ENCODE data around the gene ZMYM5.
"Not testable (repeated sequence)": the region's sequence is repeated elsewhere in the genome, so short reads cannot be mapped to it uniquely, and the experiment has no call there.

Gene ZMYM5

DNA sequence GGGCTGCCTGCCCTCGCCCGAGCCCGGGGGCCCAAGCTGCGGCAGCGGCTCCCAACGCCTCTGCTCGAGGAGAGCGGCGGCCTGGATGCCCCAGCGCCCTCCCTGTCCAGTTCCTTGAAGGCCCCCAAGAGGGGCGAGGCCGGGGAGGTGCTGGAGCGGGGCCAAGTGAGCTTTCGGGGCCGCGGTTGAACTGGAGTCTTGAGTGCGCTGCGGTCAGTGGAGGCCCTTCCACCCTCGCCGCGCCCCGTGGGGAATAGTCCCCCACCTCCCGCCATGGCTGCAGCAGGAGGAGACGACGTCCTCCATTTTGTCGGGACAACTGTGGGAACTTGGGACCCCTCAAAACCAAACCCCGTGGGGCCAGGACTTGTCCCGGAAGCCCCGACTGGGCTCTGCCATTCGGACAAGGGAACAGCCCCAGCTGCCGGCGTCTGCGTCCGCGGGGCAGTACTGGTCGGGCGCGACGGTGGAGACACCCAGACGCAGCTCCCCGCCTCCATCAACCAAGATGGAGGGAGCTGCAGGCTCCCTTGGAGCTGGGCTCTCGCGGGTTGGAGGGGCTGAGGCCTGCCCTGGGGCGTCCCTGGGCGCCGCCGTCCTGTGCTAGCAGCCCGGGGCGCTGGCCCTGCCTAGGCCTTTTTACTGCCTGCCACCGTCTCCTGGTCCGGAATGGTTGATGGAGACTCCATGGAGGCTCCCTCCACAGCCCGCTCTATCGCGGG lies 736 bp upstream of the ZMYM5 start:
- H3K9ac ChIP-seq (ENCODE audit: low read depth in 1 of 2, low read length in 2 of 2): peak overlapping the region; percentile 67 to 77
- H3K4me1 ChIP-seq (ENCODE audit: control insufficient read depth in 1 of 2, insufficient read depth in 2 of 2, low read length in 2 of 2): peaks cover 19 to 24% of the 10 kb centered on the region in 2 donors
- no peaks in the 10 kb centered on the region for H3K27me3 ChIP-seq (ENCODE audit: control insufficient read depth in 1 of 2, insufficient read depth in 2 of 2, low read length in 2 of 2)
- no peaks in the 10 kb centered on the region for H3K36me3 ChIP-seq (ENCODE audit: control insufficient read depth in 1 of 2, insufficient read depth in 2 of 2, low read length in 2 of 2)
- no peaks in the 10 kb centered on the region for H3K9me3 ChIP-seq (ENCODE audit: control insufficient read depth in 1 of 2, low read length in 2 of 2)
- peak overlapping the region; percentile 98 for H3K27ac ChIP-seq (ENCODE audit: low read depth, low read length)
- H3K4me3 ChIP-seq (ENCODE audit: low read depth in 1 of 2, low read length in 2 of 2): peak overlapping the region; percentile 79 to 91

DNA sequence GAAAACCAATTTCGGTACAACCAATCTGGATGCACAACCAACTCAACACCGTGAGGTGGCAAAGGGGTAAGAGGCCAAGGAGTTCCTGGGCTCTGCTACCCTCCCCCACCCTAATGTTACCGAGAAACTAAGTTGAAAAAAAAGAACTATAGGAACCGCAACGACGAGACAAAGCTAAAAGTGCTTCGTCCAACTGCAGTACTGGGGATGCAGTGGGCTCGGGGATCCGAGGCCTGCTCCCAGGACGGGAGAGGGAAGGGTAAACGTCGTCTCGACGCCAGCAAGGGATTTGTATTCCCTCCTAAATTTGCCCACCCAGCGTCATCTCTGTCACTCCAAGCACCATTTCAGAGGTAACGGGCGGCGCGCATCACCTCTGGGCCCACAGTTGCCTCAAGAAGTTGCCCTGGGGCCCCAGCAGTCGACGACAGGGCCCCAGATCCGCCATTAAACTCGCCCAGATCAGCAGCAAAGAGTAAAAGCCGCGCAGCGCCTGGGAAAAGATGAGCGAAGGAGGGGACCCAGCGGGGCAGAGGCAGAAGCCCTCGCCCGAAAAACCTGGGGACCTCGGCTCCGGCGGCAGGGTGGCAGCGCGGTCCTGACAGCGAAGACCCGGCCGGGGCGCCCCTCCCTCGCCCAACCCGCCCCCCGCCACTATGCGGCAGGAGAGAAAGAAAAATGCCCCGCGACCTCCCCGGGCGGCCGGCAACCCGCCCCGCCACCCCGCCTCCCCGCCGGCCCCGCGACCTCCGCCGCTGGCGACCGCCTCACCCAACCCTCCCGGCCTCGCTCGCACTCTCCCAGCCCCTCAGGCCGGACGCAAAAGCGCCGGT lies 752 bp downstream of the ZMYM5 start:
- Histone ChIP-seq H3K4me1 (ENCODE audit: control insufficient read depth in 1 of 2, insufficient read depth in 2 of 2, low read length in 2 of 2) (peaks cover 19 to 24% of the 10 kb centered on the region in 2 donors), H3K9me3 (ENCODE audit: control insufficient read depth in 1 of 2, low read length in 2 of 2) (no peaks in the 10 kb centered on the region), H3K36me3 (ENCODE audit: control insufficient read depth in 1 of 2, insufficient read depth in 2 of 2, low read length in 2 of 2) (peaks cover 0 to 7% of the 10 kb centered on the region in 2 donors), H3K9ac (ENCODE audit: low read depth in 1 of 2, low read length in 2 of 2) (peak overlapping the region; percentile 90 to 95), H3K27me3 (ENCODE audit: control insufficient read depth in 1 of 2, insufficient read depth in 2 of 2, low read length in 2 of 2) (no peaks in the 10 kb centered on the region), H3K4me3 (ENCODE audit: low read depth in 1 of 2, low read length in 2 of 2) (peak overlapping the region; percentile 95 to 98), H3K27ac (ENCODE audit: low read depth, low read length) (peak overlapping the region; percentile 98)

DNA sequence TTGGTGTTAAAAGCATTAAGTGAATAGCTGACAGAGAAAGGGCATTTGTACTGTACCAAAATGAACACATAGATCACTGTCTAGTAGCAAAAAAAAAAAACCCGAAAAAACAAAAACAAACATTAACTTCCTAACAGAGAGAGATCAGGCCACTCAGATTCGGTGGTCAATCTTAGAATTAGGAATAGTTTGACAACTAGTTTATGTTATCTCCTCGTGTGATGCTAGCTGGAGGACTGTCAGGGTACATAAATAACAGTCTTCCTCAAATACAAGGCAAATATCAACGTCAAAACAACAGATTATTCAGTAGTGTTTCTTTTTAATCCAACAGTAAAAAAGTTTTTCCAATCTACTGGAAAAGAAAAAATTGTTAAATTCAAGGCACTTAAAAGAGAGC lies 1.7 kb downstream of the ZMYM5 start:
- Histone ChIP-seq H3K4me1 (ENCODE audit: control insufficient read depth in 1 of 2, insufficient read depth in 2 of 2, low read length in 2 of 2) (peaks cover 19 to 24% of the 10 kb centered on the region in 2 donors), H3K27ac (ENCODE audit: low read depth, low read length) (no peak overlapping the region), H3K36me3 (ENCODE audit: control insufficient read depth in 1 of 2, insufficient read depth in 2 of 2, low read length in 2 of 2) (peaks cover 0 to 12% of the 10 kb centered on the region in 2 donors), H3K4me3 (ENCODE audit: low read depth in 1 of 2, low read length in 2 of 2) (peak overlapping the region; percentile 95 to 98), H3K27me3 (ENCODE audit: control insufficient read depth in 1 of 2, insufficient read depth in 2 of 2, low read length in 2 of 2) (no peaks in the 10 kb centered on the region), H3K9ac (ENCODE audit: low read depth in 1 of 2, low read length in 2 of 2) (peak overlapping the region; percentile 90 to 95), H3K9me3 (ENCODE audit: control insufficient read depth in 1 of 2, low read length in 2 of 2) (no peaks in the 10 kb centered on the region)

DNA sequence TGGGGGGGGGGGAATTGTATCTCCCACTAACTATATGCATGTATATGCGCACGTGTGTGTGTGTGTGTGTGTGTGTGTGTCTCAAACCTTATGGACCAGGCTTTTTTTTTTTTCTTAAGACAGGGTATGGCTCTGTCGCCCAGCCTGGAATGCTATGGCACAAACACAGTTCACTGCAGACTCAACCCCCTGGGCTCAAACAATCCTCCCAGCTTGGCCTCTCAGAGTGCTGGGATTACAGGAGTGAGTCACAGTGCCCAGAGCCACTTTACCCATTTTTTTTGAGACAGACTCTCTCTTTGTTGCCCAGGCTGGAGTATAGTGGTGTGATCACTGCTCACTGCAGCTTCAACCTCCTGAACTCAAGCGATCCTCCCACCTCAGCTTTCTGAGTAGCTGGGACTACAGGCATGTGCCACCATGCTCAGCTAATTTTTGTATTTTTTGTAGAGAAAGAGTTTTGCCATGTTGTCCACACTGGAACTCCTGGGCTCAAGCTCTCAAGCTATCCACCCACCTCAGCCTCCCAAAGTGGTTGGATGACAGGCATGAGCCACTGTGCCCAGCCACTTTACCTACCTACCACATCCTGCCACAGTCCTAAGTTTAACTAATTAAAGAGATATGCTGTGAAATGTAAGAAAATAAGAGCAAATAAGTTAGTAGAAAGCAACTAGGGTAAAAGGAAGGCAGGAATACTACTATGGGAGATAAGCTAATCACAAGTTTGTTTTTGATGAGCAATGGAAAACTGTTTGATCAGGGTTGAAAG lies 2.4 kb downstream of the ZMYM5 start:
- Histone ChIP-seq H3K27me3 (ENCODE audit: control insufficient read depth in 1 of 2, insufficient read depth in 2 of 2, low read length in 2 of 2) (no peaks in the 10 kb centered on the region), H3K27ac (ENCODE audit: low read depth, low read length) (no peak overlapping the region), H3K4me1 (ENCODE audit: control insufficient read depth in 1 of 2, insufficient read depth in 2 of 2, low read length in 2 of 2) (peaks cover 19 to 24% of the 10 kb centered on the region in 2 donors), H3K9me3 (ENCODE audit: control insufficient read depth in 1 of 2, low read length in 2 of 2) (no peaks in the 10 kb centered on the region), H3K9ac (ENCODE audit: low read depth in 1 of 2, low read length in 2 of 2) (no peak overlapping the region), H3K36me3 (ENCODE audit: control insufficient read depth in 1 of 2, insufficient read depth in 2 of 2, low read length in 2 of 2) (peaks cover 0 to 12% of the 10 kb centered on the region in 2 donors), H3K4me3 (ENCODE audit: low read depth in 1 of 2, low read length in 2 of 2) (peak overlapping the region in 1 of 2 donors; percentile 25)

DNA sequence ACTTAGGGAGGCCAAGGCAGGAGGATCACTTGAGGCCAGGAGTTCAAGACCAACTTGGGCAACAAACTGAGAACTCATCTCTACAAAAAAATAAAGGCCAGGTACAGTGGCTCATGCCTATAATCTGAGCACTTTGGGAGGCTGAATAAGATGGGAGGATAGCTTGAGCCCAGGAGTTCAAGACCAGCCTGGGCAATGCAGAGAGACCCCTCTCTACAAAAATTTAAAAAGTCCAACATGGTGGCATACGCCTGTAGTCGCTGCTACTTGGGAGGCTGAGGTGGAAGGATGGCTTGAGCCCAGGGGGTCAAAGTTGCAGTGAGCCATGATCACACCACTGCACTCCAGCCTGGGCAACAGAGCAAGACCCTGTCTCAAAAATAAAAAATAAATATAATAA lies 5.8 kb downstream of the ZMYM5 start:
- not testable (repeated sequence) for H3K27ac ChIP-seq (ENCODE audit: low read depth, low read length); H3K27me3 ChIP-seq (ENCODE audit: control insufficient read depth in 1 of 2, insufficient read depth in 2 of 2, low read length in 2 of 2); H3K9me3 ChIP-seq (ENCODE audit: control insufficient read depth in 1 of 2, low read length in 2 of 2); H3K4me3 ChIP-seq (ENCODE audit: low read depth in 1 of 2, low read length in 2 of 2); H3K9ac ChIP-seq (ENCODE audit: low read depth in 1 of 2, low read length in 2 of 2)
- peaks cover 13 to 17% of the 10 kb centered on the region in 2 donors for H3K4me1 ChIP-seq (ENCODE audit: control insufficient read depth in 1 of 2, insufficient read depth in 2 of 2, low read length in 2 of 2)
- peaks cover 0 to 18% of the 10 kb centered on the region in 2 donors for H3K36me3 ChIP-seq (ENCODE audit: control insufficient read depth in 1 of 2, insufficient read depth in 2 of 2, low read length in 2 of 2)

DNA sequence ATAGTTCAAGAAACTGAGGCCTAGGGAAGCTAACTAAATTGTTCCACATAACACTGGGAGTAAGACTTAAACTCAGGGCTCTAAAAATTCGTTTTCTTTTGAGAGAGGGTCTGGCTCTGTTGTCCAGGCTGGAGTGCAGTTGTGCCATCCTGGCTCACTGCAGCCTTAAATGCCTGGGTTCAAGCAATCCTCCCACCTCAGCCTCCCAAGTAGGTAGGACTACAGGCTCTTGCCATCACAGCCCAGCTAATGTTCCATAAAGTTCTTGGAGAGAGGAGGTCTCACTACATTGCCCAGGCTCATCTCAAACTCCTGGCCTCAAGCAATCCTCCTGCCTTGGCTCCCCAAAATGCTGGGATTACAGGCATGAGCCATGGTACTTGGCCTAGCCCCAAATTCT lies 10.7 kb downstream of the ZMYM5 start:
- peaks cover 0 to 32% of the 10 kb centered on the region in 2 donors for H3K36me3 ChIP-seq (ENCODE audit: control insufficient read depth in 1 of 2, insufficient read depth in 2 of 2, low read length in 2 of 2)

DNA sequence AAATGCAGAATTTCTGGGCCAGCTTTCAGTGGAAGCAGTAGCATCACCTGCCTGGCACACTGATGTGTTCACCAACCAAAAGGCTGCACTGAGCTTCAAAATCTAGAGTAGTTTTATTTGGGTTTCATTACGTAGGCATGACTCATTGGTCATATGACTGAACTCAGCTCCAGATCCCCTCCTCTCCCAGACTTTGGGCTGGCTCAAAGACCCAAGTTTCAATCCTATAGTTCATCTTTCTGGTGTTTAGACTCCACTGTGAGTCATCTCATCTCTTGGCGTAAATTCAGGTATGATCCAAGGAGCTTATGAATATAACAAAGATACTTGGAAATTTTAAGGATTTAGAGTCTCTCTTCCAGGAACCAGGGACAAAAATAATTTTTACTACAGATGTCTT lies 17.7 kb downstream of the ZMYM5 start:
- H3K36me3 ChIP-seq (ENCODE audit: control insufficient read depth in 1 of 2, insufficient read depth in 2 of 2, low read length in 2 of 2): peaks cover 0 to 13% of the 10 kb centered on the region in 2 donors

More for the DNA sequence above, 10.7 kb downstream of the ZMYM5 start:
- no peak overlapping the region for H3K9ac ChIP-seq (ENCODE audit: low read depth in 1 of 2, low read length in 2 of 2)
- H3K9me3 ChIP-seq (ENCODE audit: control insufficient read depth in 1 of 2, low read length in 2 of 2): no peaks in the 10 kb centered on the region
- H3K27ac ChIP-seq (ENCODE audit: low read depth, low read length): no peak overlapping the region
- no peaks in the 10 kb centered on the region for H3K27me3 ChIP-seq (ENCODE audit: control insufficient read depth in 1 of 2, insufficient read depth in 2 of 2, low read length in 2 of 2)
- H3K4me1 ChIP-seq (ENCODE audit: control insufficient read depth in 1 of 2, insufficient read depth in 2 of 2, low read length in 2 of 2): no peaks in the 10 kb centered on the region
- no peak overlapping the region for H3K4me3 ChIP-seq (ENCODE audit: low read depth in 1 of 2, low read length in 2 of 2)

DNA sequence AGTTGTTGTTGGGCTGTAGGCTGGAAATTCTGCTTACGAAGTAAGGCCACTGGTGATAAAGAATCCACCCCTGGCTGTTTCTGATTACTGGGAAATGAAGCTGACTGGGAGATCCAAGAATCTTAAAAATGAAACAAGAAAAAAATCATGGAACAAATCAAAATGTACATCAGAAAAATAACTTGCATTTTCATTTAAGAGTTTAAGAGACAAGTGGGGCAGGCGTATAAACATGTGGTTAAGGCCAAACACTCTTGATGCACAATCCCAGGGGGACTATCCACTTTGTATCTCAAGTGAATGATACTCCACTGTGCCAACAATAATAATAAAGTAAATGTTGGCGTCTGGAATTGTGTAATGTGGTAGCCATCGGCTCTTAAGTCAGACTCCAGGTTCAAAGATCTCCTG lies 24.6 kb downstream of the ZMYM5 start:
- no peaks in the 10 kb centered on the region for H3K27me3 ChIP-seq (ENCODE audit: control insufficient read depth in 1 of 2, insufficient read depth in 2 of 2, low read length in 2 of 2)
- peaks cover 6 to 38% of the 10 kb centered on the region in 2 donors for H3K36me3 ChIP-seq (ENCODE audit: control insufficient read depth in 1 of 2, insufficient read depth in 2 of 2, low read length in 2 of 2)
- no peaks in the 10 kb centered on the region for H3K4me1 ChIP-seq (ENCODE audit: control insufficient read depth in 1 of 2, insufficient read depth in 2 of 2, low read length in 2 of 2)
- H3K9me3 ChIP-seq (ENCODE audit: control insufficient read depth in 1 of 2, low read length in 2 of 2): no peaks in the 10 kb centered on the region
- H3K4me3 ChIP-seq (ENCODE audit: low read depth in 1 of 2, low read length in 2 of 2): no peak overlapping the region
- no peak overlapping the region for H3K27ac ChIP-seq (ENCODE audit: low read depth, low read length)
- no peak overlapping the region for H3K9ac ChIP-seq (ENCODE audit: low read depth in 1 of 2, low read length in 2 of 2)

More for the DNA sequence above, 17.7 kb downstream of the ZMYM5 start:
- no peak overlapping the region for H3K27ac ChIP-seq (ENCODE audit: low read depth, low read length)
- H3K9ac ChIP-seq (ENCODE audit: low read depth in 1 of 2, low read length in 2 of 2): no peak overlapping the region
- H3K27me3 ChIP-seq (ENCODE audit: control insufficient read depth in 1 of 2, insufficient read depth in 2 of 2, low read length in 2 of 2): no peaks in the 10 kb centered on the region
- H3K9me3 ChIP-seq (ENCODE audit: control insufficient read depth in 1 of 2, low read length in 2 of 2): no peaks in the 10 kb centered on the region
- peaks cover 0 to 14% of the 10 kb centered on the region in 2 donors for H3K4me1 ChIP-seq (ENCODE audit: control insufficient read depth in 1 of 2, insufficient read depth in 2 of 2, low read length in 2 of 2)
- no peak overlapping the region for H3K4me3 ChIP-seq (ENCODE audit: low read depth in 1 of 2, low read length in 2 of 2)

DNA sequence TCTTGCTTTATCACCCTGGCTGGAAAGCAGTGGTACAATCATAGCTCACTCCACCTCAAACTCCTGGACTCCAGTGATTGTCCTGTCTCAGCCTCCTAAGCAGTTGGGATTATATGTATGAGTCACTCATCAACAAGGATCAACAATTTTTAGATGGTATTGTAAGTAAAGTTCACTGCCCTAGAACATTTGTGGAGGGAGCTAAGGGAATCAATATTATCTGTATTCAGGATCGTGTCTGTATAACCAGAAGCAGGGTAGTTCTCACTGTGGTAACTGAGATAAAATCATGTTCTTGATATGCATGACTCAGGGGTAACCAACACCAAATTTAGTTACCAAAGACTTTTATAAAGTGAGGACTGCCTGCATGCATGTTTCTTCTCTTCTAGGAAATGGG lies 27.0 kb downstream of the ZMYM5 start:
- Histone ChIP-seq H3K27ac (ENCODE audit: low read depth, low read length) (no peak overlapping the region), H3K27me3 (ENCODE audit: control insufficient read depth in 1 of 2, insufficient read depth in 2 of 2, low read length in 2 of 2) (no peaks in the 10 kb centered on the region), H3K9me3 (ENCODE audit: control insufficient read depth in 1 of 2, low read length in 2 of 2) (no peaks in the 10 kb centered on the region), H3K36me3 (ENCODE audit: control insufficient read depth in 1 of 2, insufficient read depth in 2 of 2, low read length in 2 of 2) (peaks cover 6 to 46% of the 10 kb centered on the region in 2 donors), H3K9ac (ENCODE audit: low read depth in 1 of 2, low read length in 2 of 2) (no peak overlapping the region), H3K4me3 (ENCODE audit: low read depth in 1 of 2, low read length in 2 of 2) (no peak overlapping the region), H3K4me1 (ENCODE audit: control insufficient read depth in 1 of 2, insufficient read depth in 2 of 2, low read length in 2 of 2) (no peaks in the 10 kb centered on the region)
